Skin of body (tissue), 2 donors: ENCODE data around the gene GSTM4. TPM values are rescaled to one million over a fixed set of nuclear protein-coding genes. Genes with fewer than 3 reads are reported as not detected.
"Not testable (repeated sequence)": the region's sequence is repeated elsewhere in the genome, so short reads cannot be mapped to it uniquely, and the experiment has no call there.

Source experiments
- DNase-seq: peaks from one replicate; lab custom pipeline; 2025; lab: John Stamatoyannopoulos, UW
- total RNA-seq: library from RNA; depleted of rRNA; stranded (reverse); fragments of >200 nt; gene quantifications from one replicate; pipeline ENCODE4 v1.2.3, GENCODE V29; 2014

Gene GSTM4
- total RNA-seq, 1 donor from 2014 or later: 10.2 TPM

GRCh38 chr1:109637446-109637845, 18.5 kb upstream of the GSTM4 start:
- no peak for DNase-seq

- DNase-seq: no peak
Measured at GRCh38 chr1:109639063-109639840, 16.6 kb upstream of the GSTM4 start.

- no peak for DNase-seq
Measured at GRCh38 chr1:109639841-109640184, 16.1 kb upstream of the GSTM4 start.

DNA sequence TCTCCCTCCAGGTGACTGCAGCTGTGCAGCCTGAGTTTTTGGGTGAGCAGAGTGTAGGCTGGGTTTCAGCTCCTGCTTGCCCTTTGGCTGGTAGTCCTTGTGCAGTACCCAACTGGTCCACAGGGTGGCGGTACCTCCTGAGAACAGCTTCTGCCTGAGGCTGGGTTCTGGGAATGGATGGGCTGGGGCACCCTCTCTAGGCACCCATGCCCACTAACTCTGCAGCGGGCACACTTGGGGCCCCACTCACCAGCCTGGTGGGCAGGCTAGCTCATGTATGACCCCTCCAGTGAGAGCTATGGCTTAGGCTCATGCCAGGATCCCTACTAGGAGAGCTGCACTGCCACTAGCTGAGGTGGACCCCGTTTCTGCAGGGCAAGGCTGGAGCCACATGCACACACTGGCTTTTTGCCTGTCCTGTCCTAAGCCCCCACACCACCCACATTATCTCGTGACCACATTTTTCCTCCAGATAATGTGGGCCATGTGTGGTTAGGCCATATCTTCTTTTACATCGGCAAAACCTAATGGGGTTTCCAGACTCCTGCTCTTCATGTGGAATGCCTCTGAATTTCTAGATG, 15.5 kb upstream of the GSTM4 start:
- peak; percentile 24 for DNase-seq

GRCh38 chr1:109641078-109641740, 14.7 kb upstream of the GSTM4 start:
- DNase-seq: no peak

GRCh38 chr1:109641861-109642260, 14.0 kb upstream of the GSTM4 start:
- no peak for DNase-seq

DNA sequence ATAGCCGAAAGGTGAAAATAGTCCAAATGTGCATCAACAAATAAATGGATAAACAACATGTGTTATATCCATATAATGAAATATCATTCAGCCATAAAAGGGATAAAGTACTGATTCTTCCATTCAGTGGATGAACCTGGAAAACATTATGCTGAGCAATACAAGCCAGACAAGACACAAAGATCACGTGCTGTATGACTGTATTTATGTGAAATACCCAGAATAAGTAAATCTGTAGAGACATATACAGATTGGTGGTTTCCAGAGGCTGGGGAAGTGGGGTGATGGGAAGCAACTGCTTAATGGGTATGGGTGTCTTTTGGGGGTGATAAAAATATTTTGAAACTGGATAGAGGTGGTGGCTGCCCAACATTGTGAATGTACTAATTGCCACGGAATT, 13.3 kb upstream of the GSTM4 start:
- DNase-seq: no peak

- DNase-seq: peak; percentile 14
Measured at GRCh38 chr1:109643385-109644230, 12.3 kb upstream of the GSTM4 start.

DNA sequence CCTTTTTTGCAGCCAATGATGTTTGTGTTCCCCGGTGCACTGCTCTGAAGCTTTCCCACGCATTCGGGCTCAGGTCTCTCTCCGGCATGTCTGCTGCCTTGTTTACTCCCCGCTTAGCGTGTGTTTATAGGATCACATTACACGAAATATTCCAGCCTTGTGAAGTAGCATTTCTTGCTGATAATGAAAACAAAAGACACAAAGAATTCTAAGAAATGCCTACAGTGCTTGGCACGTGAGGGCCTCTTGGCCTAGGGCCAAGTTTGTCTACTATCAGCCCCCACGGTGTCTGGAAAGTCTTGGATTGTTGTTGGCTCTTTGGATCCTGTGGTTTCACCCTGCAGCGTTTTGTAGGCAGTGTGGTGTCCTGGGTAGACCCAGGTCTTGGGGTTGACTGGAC, 11.2 kb upstream of the GSTM4 start:
- DNase-seq: no peak

DNA sequence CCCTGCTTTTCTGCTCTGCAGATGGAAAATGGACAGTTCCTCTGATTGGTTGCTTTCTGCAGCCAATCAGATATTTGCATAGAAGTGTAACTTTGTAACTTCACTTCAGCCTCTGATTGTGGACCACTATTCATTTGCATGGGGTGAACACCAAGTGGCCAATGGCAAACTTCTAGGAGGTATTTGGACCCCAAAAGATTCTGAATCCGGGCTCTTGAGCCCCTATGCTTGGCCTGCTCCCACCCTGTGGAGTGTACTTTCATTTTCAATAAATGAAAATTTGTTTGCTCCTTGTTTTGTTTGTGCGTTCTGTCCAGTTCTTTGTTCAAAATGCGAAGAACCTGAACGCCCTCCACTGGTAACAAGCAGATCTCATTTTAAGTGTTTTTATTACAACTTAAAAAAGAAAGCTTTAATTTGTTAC, 6.4 kb upstream of the GSTM4 start:
- DNase-seq: peak; percentile 57

- no peak for DNase-seq
Measured at GRCh38 chr1:109650609-109651008, 5.3 kb upstream of the GSTM4 start.

GRCh38 chr1:109652402-109652801, 3.5 kb upstream of the GSTM4 start:
- DNase-seq: no peak

DNA sequence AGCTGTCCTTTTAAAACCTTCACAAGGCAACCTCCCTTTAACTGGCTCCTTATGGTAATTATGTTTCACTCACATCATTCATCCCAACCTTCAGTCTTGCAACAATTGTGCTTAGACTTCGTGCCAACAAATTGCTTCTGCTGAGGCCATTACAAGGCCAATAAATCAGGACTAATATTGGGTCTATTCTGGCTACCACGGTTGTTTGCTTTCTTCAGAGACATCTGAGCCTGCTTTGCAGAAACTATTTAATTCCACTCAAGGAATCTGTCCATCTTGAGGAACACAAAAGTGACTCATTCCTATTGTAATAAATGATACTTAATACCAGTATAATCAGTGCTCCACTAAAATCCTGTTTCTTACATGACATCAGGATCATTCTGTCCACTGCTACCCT, 2.6 kb upstream of the GSTM4 start:
- DNase-seq: no peak

- DNase-seq: no peak
Measured at GRCh38 chr1:109654519-109654918, 1.4 kb upstream of the GSTM4 start.

GRCh38 chr1:109657395-109657794, 1.5 kb downstream of the GSTM4 start:
- no peak for DNase-seq

- no peak for DNase-seq
Measured at GRCh38 chr1:109657970-109658369, 2.1 kb downstream of the GSTM4 start.

- DNase-seq: no peak
Measured at GRCh38 chr1:109658533-109659042, 2.7 kb downstream of the GSTM4 start.

GRCh38 chr1:109659145-109659544, 3.2 kb downstream of the GSTM4 start:
- DNase-seq: no peak

DNA sequence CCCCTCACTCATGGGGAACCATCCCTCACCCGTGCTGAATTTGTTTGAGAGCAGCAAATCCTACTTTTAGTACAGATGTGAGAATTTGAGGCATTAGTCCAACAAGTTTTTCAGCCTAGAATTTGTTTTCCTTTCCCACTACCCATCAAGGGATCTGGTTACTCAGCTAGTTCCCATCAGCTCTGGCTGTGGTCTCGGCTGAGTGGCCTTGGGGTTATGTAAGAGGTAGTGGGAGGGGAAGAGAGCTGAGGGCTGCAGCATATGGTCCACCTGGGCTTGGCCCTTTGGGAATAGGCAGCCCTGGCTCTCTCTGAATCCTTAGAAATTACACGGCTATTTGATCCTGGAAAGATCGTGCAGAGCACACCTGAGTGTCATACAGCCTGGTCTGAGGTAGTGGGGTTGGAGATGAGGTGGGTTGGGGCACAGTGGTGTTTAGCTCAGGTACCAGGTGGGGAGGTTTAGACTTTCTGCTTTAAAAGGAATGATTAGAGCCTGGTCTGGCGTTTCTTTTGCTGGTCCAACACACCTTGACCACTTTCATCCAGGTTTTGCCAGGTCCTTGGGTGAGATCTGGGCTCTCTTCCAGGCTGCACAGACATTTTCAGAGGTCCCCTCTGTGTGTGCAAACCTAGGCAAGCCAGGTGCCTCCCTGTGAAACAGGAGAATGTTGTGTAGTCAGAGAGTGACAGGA, 4.2 kb downstream of the GSTM4 start:
- no peak for DNase-seq

GRCh38 chr1:109660691-109661026, 4.8 kb downstream of the GSTM4 start:
- DNase-seq: not testable (repeated sequence)

DNA sequence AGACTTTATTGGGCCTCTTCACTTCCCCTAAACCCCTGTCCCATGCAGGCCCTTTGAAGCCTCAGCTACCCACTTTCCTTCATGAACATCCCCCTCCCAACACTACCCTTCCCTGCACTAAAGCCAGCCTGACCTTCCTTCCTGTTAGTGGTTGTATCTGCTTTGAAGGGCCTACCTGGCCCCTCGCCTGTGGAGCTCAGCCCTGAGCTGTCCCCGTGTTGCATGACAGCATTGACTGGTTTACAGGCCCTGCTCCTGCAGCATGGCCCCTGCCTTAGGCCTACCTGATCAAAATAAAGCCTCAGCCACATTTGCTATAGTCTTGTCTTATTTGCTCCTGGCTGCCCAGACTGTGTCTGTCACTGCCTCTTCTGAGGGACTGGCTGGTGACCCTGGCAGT, 5.5 kb downstream of the GSTM4 start:
- no peak for DNase-seq
